GM12878 (cell line): Measurements from ENCODE around the gene BLACAT1. TPM values are rescaled to one million over a fixed set of nuclear protein-coding genes. Genes with fewer than 3 reads are reported as not detected.

Source experiments
- ATAC-seq: fragments of 200-7000 bp; cut with Tn5 transposase; 3 replicates; pipeline ENCODE4 v1.9.1; 2020; ENCODE audit warnings: mild to moderate bottlenecking, moderate library complexity
- BruUV-seq: library from RNA; stranded (reverse); fragments of 400-500 nt; replicated peaks from 2 replicates; lab custom pipeline; 2021; lab: Mats Ljungman, UMichigan
- CTCF ChIA-PET: fragments of 300-600 bp; sonication (Branson Sonifier 250); formaldehyde crosslinking; extraction: SDS; loops from one replicate; lab custom pipeline; 2021; ENCODE audit warnings: inconsistent platforms; lab: Yijun Ruan, JAX
- POLR2A ChIA-PET: fragments of 350-600 bp; formaldehyde crosslinking; extraction: SDS; loops from one replicate; lab custom pipeline; 2021; ENCODE audit warnings: inconsistent platforms; lab: Charles Lee
- RAD21 ChIA-PET: fragments of 300-600 bp; sonication (Branson Sonifier 250); formaldehyde crosslinking; loops from one replicate; lab custom pipeline; 2023; ENCODE audit warnings: antibody characterized with exemption; ENCODE audit not compliant: unreplicated experiment; lab: Charles Lee
- SMC1A ChIA-PET: fragments of 300-600 bp; sonication (Branson Sonifier 250); formaldehyde crosslinking; loops from one replicate; lab custom pipeline; 2023; ENCODE audit not compliant: unreplicated experiment, uncharacterized antibody; lab: Charles Lee
- DNase-seq: peaks from one replicate; pipeline ENCODE4 v3.0.0-alpha.2; 2011; ENCODE audit warnings: low read depth, low spot score
- FAIRE-seq: peaks from 3 replicates; lab custom pipeline; 2011; peaks lifted over from hg19 to GRCh38; lab: Jason Lieb, UNC
- H2AFZ ChIP-seq: 2 replicates; pipeline ENCODE4 v1.6.0; 2011; ENCODE audit warnings: low read depth, low read length, control low read depth; ENCODE audit not compliant: control insufficient read depth
- H3K27ac ChIP-seq: 2 replicates; pipeline ENCODE4 v1.5.1; 2011; ENCODE audit warnings: control low read depth; ENCODE audit not compliant: control insufficient read depth, insufficient read depth
- H3K27me3 ChIP-seq, 2 experiments: replicated peaks in 1 of 2; 2 replicates each; pipeline versions ENCODE4 v1.6.0 to v1.6.1; 2011; ENCODE audit warnings: low read length in 1 of 2; ENCODE audit not compliant: control insufficient read depth in 2 of 2, insufficient read depth in 2 of 2
- H3K36me3 ChIP-seq, 2 experiments: 2 replicates each; pipeline ENCODE4 v1.5.1; 2011; ENCODE audit warnings: low read length in 1 of 2; ENCODE audit not compliant: control insufficient read depth in 2 of 2, insufficient read depth in 2 of 2
- H3K4me1 ChIP-seq: 2 replicates; pipeline ENCODE4 v1.6.1; 2011; ENCODE audit warnings: mild to moderate bottlenecking, low read length, moderate library complexity, mixed read lengths; ENCODE audit not compliant: control insufficient read depth, insufficient read depth
- H3K4me2 ChIP-seq: 2 replicates; pipeline ENCODE4 v1.6.0; 2011; ENCODE audit warnings: control low read depth; ENCODE audit not compliant: control insufficient read depth, insufficient read depth
- H3K4me3 ChIP-seq: fragments of 200-600 bp; sonication (generic); 2 replicates; pipeline ENCODE4 v1.5.1; 2016
- H3K79me2 ChIP-seq: 2 replicates; pipeline ENCODE4 v1.6.0; 2011; ENCODE audit warnings: low read length; ENCODE audit not compliant: control insufficient read depth, insufficient read depth
- H3K9ac ChIP-seq: 2 replicates; pipeline ENCODE4 v1.8.0; 2011; ENCODE audit warnings: low read length, control low read depth, mixed read lengths; ENCODE audit not compliant: control insufficient read depth, insufficient read depth
- H3K9me3 ChIP-seq: replicated peaks from 3 replicates; pipeline ENCODE4 v1.5.1; 2011; ENCODE audit warnings: mild to moderate bottlenecking, low read length; ENCODE audit not compliant: control insufficient read depth, insufficient read depth
- H4K20me1 ChIP-seq: 2 replicates; pipeline ENCODE4 v1.6.0; 2011; ENCODE audit not compliant: control insufficient read depth, insufficient read depth
- BRCA1 ChIP-seq: IDR thresholded peaks from 2 replicates; pipeline ENCODE4 v1.6.1; 2011; ENCODE audit warnings: low read depth, low read length, improper control_type of control experiment
- CBFB ChIP-seq: IDR thresholded peaks from 2 replicates; pipeline ENCODE4 v1.6.1; 2016; ENCODE audit warnings: antibody characterized with exemption, low read depth
- EED ChIP-seq: sonication (generic); IDR thresholded peaks from 2 replicates; pipeline ENCODE4 v1.6.1; 2016; ENCODE audit warnings: antibody characterized with exemption, low read depth
- GABPA ChIP-seq: IDR thresholded peaks from 2 replicates; pipeline ENCODE4 v1.6.1; 2014; ENCODE audit warnings: antibody characterized with exemption, low read depth, mild to moderate bottlenecking, inconsistent platforms
- HDAC2 ChIP-seq: fragments of 200-600 bp; sonication (generic); IDR thresholded peaks from 2 replicates; pipeline ENCODE4 v1.6.1; 2017
- JUNB ChIP-seq: IDR thresholded peaks from 2 replicates; pipeline ENCODE4 v1.6.1; 2016; ENCODE audit warnings: antibody characterized with exemption, mild to moderate bottlenecking
- MXI1 ChIP-seq: fragments of 150-350 bp; IDR thresholded peaks from 2 replicates; pipeline ENCODE4 v1.6.1; 2011; ENCODE audit warnings: low read depth, mild to moderate bottlenecking, inconsistent platforms, low read length, improper control_type of control experiment
- NFXL1 ChIP-seq: fragments of 450-650 bp; IDR thresholded peaks from 2 replicates; pipeline ENCODE4 v1.6.1; 2017; ENCODE audit warnings: antibody characterized with exemption, mild to moderate bottlenecking, borderline replicate concordance
- RBBP5 ChIP-seq: fragments of 200-600 bp; sonication (generic); conservative IDR thresholded peaks from 2 replicates; pipeline ENCODE4 v1.6.1; 2016
- SPI1 ChIP-seq: IDR thresholded peaks from 2 replicates; pipeline ENCODE4 v1.6.1; 2011; ENCODE audit warnings: low read depth, mild to moderate bottlenecking, low read length, moderate library complexity, borderline replicate concordance; ENCODE audit not compliant: insufficient read depth
- ZNF592 ChIP-seq: fragments of 450-650 bp; IDR thresholded peaks from 2 replicates; pipeline ENCODE4 v1.6.1; 2017; ENCODE audit warnings: mild to moderate bottlenecking, moderate library complexity
- WGBS: methylation state at CpG from one replicate; pipeline ENCODE4 v1.1.6; 2016; ENCODE audit warnings: low lambda C conversion rate; ENCODE audit not compliant: insufficient replicate concordance, insufficient coverage; ENCODE audit errors: missing lambda C conversion rate; 5-methylcytosine and 5-hydroxymethylcytosine counted together
- in situ Hi-C: fragments of 300-500 bp; cut with MboI; formaldehyde crosslinking; loops from 9 replicates; pipeline ENCODE4 v1.14.3; 2018; ENCODE audit warnings: mixed read lengths
- intact Hi-C: fragments of 100-400 bp; cut with micrococcal nuclease; formaldehyde crosslinking; loops from one replicate; pipeline ENCODE4 v1.14.2; 2022; ENCODE audit not compliant: unreplicated experiment
- polyA plus RNA-seq, 11 experiments: library from polyadenylated mRNA; depleted of rRNA in 4 of 11; unstranded in 6 of 11; stranded (reverse) in 5 of 11; fragments of >200 nt; fragmentation: Nextera tagmentation in 4 of 11; fragmentation: Illumina TruSeq in 1 of 11; extraction: Ambion mirVana in 4 of 11; extraction: Trizol in 1 of 11; gene quantifications; 1 replicate in 1 of 11; 2 replicates in 10 of 11; pipeline versions ENCODE4 v1.2.1 to v1.2.3, GENCODE V29; 2011 to 2016; ENCODE audit warnings: inconsistent platforms in 2 of 11, missing spikeins in 2 of 11, low read depth in 1 of 11
- total RNA-seq, 4 experiments: library from RNA; depleted of rRNA in 3 of 4; stranded (reverse); fragments of >200 nt in 3 of 4; fragmentation: Illumina TruSeq in 1 of 4; extraction: Trizol in 1 of 4; gene quantifications; 2 replicates each; pipeline versions ENCODE4 v1.2.1 to v1.2.3, GENCODE V29; 2013 to 2021
- TF ChIP-seq, protein P1 (sequence below): IDR thresholded peaks from 2 replicates; pipeline ENCODE4 v1.6.1; 2011; ENCODE audit warnings: low read depth, mild to moderate bottlenecking, low read length, moderate library complexity, borderline replicate concordance; ENCODE audit errors: extremely low read depth

Gene BLACAT1
- total and polyA plus RNA-seq, 10 of the 15 experiments (the other 5 are each of a cell fraction or from before 2014, with no cell fraction given) = 0.04 to 1.6 (median 0.15) TPM; not detected in 1

- TF ChIP-seq ZNF592 = no peak
- no peak for TF ChIP-seq JUNB
- TF ChIP-seq, all 136 proteins: peak for 0
Observed at GRCh38 chr1:205451202-205451601, 4.6 kb downstream of the BLACAT1 start (continued).

DNA sequence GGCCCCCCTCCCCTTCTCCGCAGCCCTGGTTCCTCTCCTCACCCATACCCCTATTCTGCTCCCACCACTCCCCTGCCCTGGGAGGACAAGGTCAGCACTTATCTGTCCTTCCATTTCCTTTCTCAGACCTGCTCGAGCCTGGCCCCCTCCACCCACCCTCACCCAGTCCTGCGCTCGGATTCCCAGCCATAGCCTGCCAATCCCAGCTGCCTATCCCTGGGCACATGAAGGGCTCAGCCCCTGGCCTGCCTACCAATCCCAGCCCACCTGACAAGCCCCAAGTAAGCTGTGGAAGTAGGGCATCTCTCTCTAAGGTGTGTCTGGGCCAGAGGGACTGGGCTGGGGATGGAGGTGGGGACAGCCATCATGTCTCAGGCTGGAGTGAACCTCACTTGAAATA, 5.4 kb downstream of the BLACAT1 start:
- in situ Hi-C loops = no loop called here
- CTCF ChIA-PET = interaction anchor here (0.6 to 3.9 kb wide), 10 partner anchors 9 to 177 kb away, joined by 3 to 18 read pairs (median 5); no protein-coding TSS in a partner anchor
- Histone ChIP-seq H3K4me3 (no peak overlapping the region), H3K4me1 (peaks cover 5% of the 10 kb centered on the region; the same call in 1 of the 2 replicates), H3K27me3 (peaks cover 7 to 10% of the 10 kb centered on the region in 2 experiments; a peak in 3 of 4 replicates), H3K4me2 (no peak overlapping the region), H3K9me3 (no peaks in the 10 kb centered on the region), H3K36me3 (no peaks in the 10 kb centered on the region), H4K20me1 (no peaks in the 10 kb centered on the region; the same call in 1 of the 2 replicates), H3K9ac (no peak overlapping the region), H3K27ac (no peak overlapping the region), H2AFZ (no peak overlapping the region), H3K79me2 (no peaks in the 10 kb centered on the region)
- DNase-seq (no peak), ATAC-seq (no peak), FAIRE-seq (no peak)
- 15% methylated on average over 3 of the region's 4 CpGs for WGBS
- SMC1A ChIA-PET = interaction anchor here (0.9 to 1.9 kb wide), 4 partner anchors 24 to 74 kb away, joined by 3 to 6 read pairs (median 3); no protein-coding TSS in a partner anchor
- RAD21 ChIA-PET = interaction anchor here (1.0 to 5.0 kb wide), 5 partner anchors 9 to 54 kb away, joined by 3 to 36 read pairs (median 9); no protein-coding TSS in a partner anchor
- POLR2A ChIA-PET = interaction anchor here (1.7 kb wide), 1 partner anchor 10 kb away, joined by 10 read pairs; no protein-coding TSS in a partner anchor
- intact Hi-C loops = no loop called here
- no TSS peak for BruUV-seq
- TF ChIP-seq BRCA1 (no peak), CBFB (no peak), SPI1 (no peak), GABPA (no peak), EED (no peak), RBBP5 (no peak), MXI1 (no peak), NFXL1 (no peak), HDAC2 (no peak)
- TF ChIP-seq, protein P1, sequence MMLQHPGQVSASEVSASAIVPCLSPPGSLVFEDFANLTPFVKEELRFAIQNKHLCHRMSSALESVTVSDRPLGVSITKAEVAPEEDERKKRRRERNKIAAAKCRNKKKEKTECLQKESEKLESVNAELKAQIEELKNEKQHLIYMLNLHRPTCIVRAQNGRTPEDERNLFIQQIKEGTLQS = no peak
